OCI-LY7 (cell line): ENCODE results near the gene MPEG1. TPM values are rescaled to one million over a fixed set of nuclear protein-coding genes. Genes with fewer than 3 reads are reported as not detected.

Experiments
- BruUV-seq: library from RNA; stranded (reverse); fragments of 400-500 nt; replicated peaks from 2 replicates; lab custom pipeline; 2021; lab: Mats Ljungman, UMichigan
- CTCF ChIA-PET: fragments of 300-600 bp; sonication (Branson Sonifier 250); formaldehyde crosslinking; loops from one replicate; lab custom pipeline; 2022; ENCODE audit warnings: antibody characterized with exemption; ENCODE audit not compliant: unreplicated experiment; lab: Charles Lee
- POLR2A ChIA-PET: fragments of 300-600 bp; sonication (Branson Sonifier 250); formaldehyde crosslinking; loops from one replicate; lab custom pipeline; 2022; ENCODE audit warnings: antibody characterized with exemption; lab: Charles Lee
- DNase-seq: peaks from one replicate; pipeline ENCODE4 v3.0.0-alpha.2; 2015; ENCODE audit warnings: low spot score
- H2AFZ ChIP-seq: fragments of 200-600 bp; sonication (generic), shearing (Covaris generic); 2 replicates; pipeline ENCODE4 v1.6.1; 2014; ENCODE audit warnings: mild to moderate bottlenecking, antibody characterized with exemption, low read length, moderate library complexity
- H3K27ac ChIP-seq: fragments of 200-600 bp; sonication (generic); 2 replicates; pipeline ENCODE4 v1.5.1; 2014; ENCODE audit warnings: mixed run types, low read depth, mild to moderate bottlenecking, moderate library complexity, low read length, inconsistent platforms; ENCODE audit not compliant: poor library complexity, severe bottlenecking
- H3K36me3 ChIP-seq: fragments of 200-600 bp; sonication (generic); 2 replicates; pipeline ENCODE4 v1.6.1; 2014; ENCODE audit warnings: mild to moderate bottlenecking, antibody characterized with exemption, low read length, moderate library complexity, mixed read lengths; ENCODE audit not compliant: insufficient read depth
- H3K4me1 ChIP-seq: fragments of 200-600 bp; sonication (generic); 2 replicates; pipeline ENCODE4 v1.5.1; 2014; ENCODE audit warnings: mild to moderate bottlenecking, low read length; ENCODE audit not compliant: insufficient read depth, poor library complexity, severe bottlenecking
- H3K4me2 ChIP-seq: fragments of 200-600 bp; sonication (generic); 2 replicates; pipeline ENCODE4 v1.6.1; 2014; ENCODE audit warnings: mild to moderate bottlenecking, low read length
- H3K4me3 ChIP-seq: fragments of 200-600 bp; sonication (generic); 2 replicates; pipeline ENCODE4 v1.5.1; 2014; ENCODE audit warnings: mild to moderate bottlenecking, low read depth, low read length; ENCODE audit not compliant: poor library complexity, severe bottlenecking
- H3K79me2 ChIP-seq: fragments of 200-600 bp; sonication (generic); 2 replicates; pipeline ENCODE4 v1.6.1; 2016; ENCODE audit warnings: low read depth, mild to moderate bottlenecking, low read length, moderate library complexity, mixed read lengths; ENCODE audit not compliant: insufficient read depth
- H3K9me2 ChIP-seq: fragments of 200-600 bp; sonication (generic); 2 replicates; pipeline ENCODE4 v1.6.1; 2016; ENCODE audit warnings: mild to moderate bottlenecking, low read length, mixed read lengths; ENCODE audit not compliant: insufficient read depth
- H3K9me3 ChIP-seq: fragments of 200-600 bp; sonication (generic); 2 replicates; pipeline ENCODE4 v1.6.1; 2014; ENCODE audit warnings: mild to moderate bottlenecking, mixed run types, low read length, mixed read lengths
- H4K20me1 ChIP-seq: fragments of 200-600 bp; sonication (generic); 2 replicates; pipeline ENCODE4 v1.6.1; 2014; ENCODE audit warnings: mild to moderate bottlenecking, antibody characterized with exemption, low read length, moderate library complexity, mixed read lengths; ENCODE audit not compliant: insufficient read depth
- EZH2phosphoT487 ChIP-seq: fragments of 200-600 bp; sonication (generic); IDR thresholded peaks from 2 replicates; pipeline ENCODE4 v1.6.1; 2018; ENCODE audit warnings: low read depth, borderline replicate concordance, mild to moderate bottlenecking, mixed run types, antibody characterized with exemption, low read length, moderate library complexity, mixed read lengths
- intact Hi-C: fragments of 100-400 bp; cut with micrococcal nuclease; formaldehyde crosslinking; loops from one replicate; pipeline ENCODE4 v1.10.0; 2022; ENCODE audit not compliant: unreplicated experiment
- total RNA-seq, 2 experiments: library from RNA; depleted of rRNA in 1 of 2; stranded (reverse); fragments of >200 nt in 1 of 2; shearing (Covaris generic) in 1 of 2; gene quantifications; 2 replicates each; pipeline ENCODE4 v1.2.3, GENCODE V29; 2014 to 2022
- TF ChIP-seq, protein P1 (sequence below): fragments of 200-600 bp; sonication (generic); conservative IDR thresholded peaks from 2 replicates; pipeline ENCODE4 v1.5.1; 2014; ENCODE audit warnings: mild to moderate bottlenecking, antibody characterized with exemption, low read length, moderate library complexity, mixed read lengths

MPEG1 gene
- total RNA-seq, 2 experiments from 2014 or later = 0.06 to 12.4 TPM

DNA sequence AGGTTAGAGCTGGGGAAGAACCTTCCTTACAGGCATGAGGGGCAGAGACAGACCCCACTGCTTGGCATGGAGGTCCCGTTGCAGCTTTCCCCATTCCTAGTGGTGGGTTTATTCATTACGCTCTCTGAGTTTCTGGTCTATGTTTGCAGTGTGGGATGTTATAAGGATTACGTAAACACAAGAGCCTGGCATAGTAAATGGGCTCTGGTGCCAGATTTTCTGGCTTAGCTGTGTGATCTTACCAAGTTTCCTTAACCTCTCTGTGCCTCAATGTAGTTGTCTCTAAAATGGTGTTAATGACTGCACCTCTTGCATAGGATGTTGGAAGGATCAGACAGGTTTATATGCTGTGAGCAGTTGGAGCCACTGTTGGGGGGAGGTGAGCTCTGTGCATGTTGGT is 25.7 kb downstream of the MPEG1 start:
- ChIA-PET POLR2A (interaction anchor here (0.6 to 1.1 kb wide), 2 partner anchors 64 to 143 kb away, joined by 3 read pairs; no protein-coding TSS in a partner anchor), CTCF (interaction anchor here (0.9 to 1.9 kb wide), 2 partner anchors 34 to 37 kb away, joined by 3 to 6 read pairs; no protein-coding TSS in a partner anchor)
- BruUV-seq = no TSS peak
- Histone ChIP-seq H3K79me2 (no peaks in the 10 kb centered on the region), H3K36me3 (no peaks in the 10 kb centered on the region; the same call in 1 of the 2 replicates), H2AFZ (no peak overlapping the region), H4K20me1 (no peaks in the 10 kb centered on the region), H3K4me1 (peaks cover 17% of the 10 kb centered on the region), H3K9me2 (no peaks in the 10 kb centered on the region), H3K9me3 (no peaks in the 10 kb centered on the region), H3K4me3 (no peak overlapping the region), H3K4me2 (no peak overlapping the region), H3K27ac (no peak overlapping the region)
- intact Hi-C loops = no loop called here
- DNase-seq = no peak
- TF ChIP-seq, protein P1, sequence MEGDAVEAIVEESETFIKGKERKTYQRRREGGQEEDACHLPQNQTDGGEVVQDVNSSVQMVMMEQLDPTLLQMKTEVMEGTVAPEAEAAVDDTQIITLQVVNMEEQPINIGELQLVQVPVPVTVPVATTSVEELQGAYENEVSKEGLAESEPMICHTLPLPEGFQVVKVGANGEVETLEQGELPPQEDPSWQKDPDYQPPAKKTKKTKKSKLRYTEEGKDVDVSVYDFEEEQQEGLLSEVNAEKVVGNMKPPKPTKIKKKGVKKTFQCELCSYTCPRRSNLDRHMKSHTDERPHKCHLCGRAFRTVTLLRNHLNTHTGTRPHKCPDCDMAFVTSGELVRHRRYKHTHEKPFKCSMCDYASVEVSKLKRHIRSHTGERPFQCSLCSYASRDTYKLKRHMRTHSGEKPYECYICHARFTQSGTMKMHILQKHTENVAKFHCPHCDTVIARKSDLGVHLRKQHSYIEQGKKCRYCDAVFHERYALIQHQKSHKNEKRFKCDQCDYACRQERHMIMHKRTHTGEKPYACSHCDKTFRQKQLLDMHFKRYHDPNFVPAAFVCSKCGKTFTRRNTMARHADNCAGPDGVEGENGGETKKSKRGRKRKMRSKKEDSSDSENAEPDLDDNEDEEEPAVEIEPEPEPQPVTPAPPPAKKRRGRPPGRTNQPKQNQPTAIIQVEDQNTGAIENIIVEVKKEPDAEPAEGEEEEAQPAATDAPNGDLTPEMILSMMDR = no peak
- TF ChIP-seq EZH2phosphoT487 = no peak

DNA sequence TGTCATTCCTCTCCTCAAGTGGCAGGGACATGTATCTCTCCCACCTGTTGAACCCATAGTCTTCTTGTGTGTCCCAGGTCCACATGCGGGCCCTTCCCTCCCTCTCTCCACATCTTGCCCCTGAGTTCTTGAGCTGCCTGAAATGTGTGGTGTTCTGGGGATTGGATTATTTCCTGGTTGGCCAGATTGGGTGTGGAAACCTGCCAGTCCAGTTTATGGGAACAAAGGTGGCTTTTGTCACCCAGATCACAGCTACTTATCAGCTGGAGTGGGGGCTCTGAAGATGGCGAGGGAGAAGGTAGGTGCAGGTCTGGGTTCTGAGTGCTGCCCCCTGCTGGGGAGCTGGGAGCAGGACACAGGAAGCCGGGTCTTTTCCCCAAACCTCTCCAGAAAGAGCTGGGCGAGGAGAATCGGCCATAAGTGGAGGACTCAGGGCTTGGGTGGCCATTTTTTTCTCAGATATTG is 26.6 kb downstream of the MPEG1 start:
- no peak overlapping the region for H3K4me3 ChIP-seq
- no peak overlapping the region for H3K4me2 ChIP-seq
- H2AFZ ChIP-seq = no peak overlapping the region; the same call in 1 of the 2 replicates
- no peaks in the 10 kb centered on the region for H3K9me2 ChIP-seq
- intact Hi-C loops = no loop called here
- no peak overlapping the region for H3K27ac ChIP-seq
- BruUV-seq = no TSS peak
- H3K4me1 ChIP-seq = peaks cover 17% of the 10 kb centered on the region
- H3K79me2 ChIP-seq = no peaks in the 10 kb centered on the region
- CTCF ChIA-PET = interaction anchor here (0.8 to 1.9 kb wide), 4 partner anchors 8 to 38 kb away, joined by 3 to 6 read pairs (median 3); no protein-coding TSS in a partner anchor
- peak; percentile 49 for DNase-seq
- POLR2A ChIA-PET = interaction anchor here (0.6 to 1.7 kb wide), 2 partner anchors 14 to 472 kb away, joined by 3 to 7 read pairs; partner anchors contain the start of gene DTX4
- no peaks in the 10 kb centered on the region for H4K20me1 ChIP-seq
- TF ChIP-seq EZH2phosphoT487 = no peak
- TF ChIP-seq, protein P1 = peak; percentile 89
- H3K9me3 ChIP-seq = no peaks in the 10 kb centered on the region
- H3K36me3 ChIP-seq = no peaks in the 10 kb centered on the region; the same call in 1 of the 2 replicates
